HepG2 (cell line): ENCODE results near the gene MYPN.

Experiments used
- CTCF ChIP-seq: sonication (generic); formaldehyde crosslinking; IDR thresholded peaks from 2 replicates; pipeline ENCODE4 v1.5.0; 2020; ENCODE audit warnings: mild to moderate bottlenecking, missing genetic modification reagents, moderate library complexity
- EP300 ChIP-seq, 3 experiments: sonication (generic) in 1 of 3; formaldehyde crosslinking in 1 of 3; IDR thresholded peaks; 2 replicates each; pipeline versions ENCODE4 v1.5.1 to v1.6.1; 2011 to 2020; ENCODE audit warnings: low read depth in 2 of 3, low read length in 2 of 3, borderline replicate concordance in 1 of 3, improper control_type of control experiment in 1 of 3, mild to moderate bottlenecking in 1 of 3, missing genetic modification reagents in 1 of 3, moderate library complexity in 1 of 3
- EZH2 ChIP-seq: conservative IDR thresholded peaks from 2 replicates; pipeline ENCODE4 v1.6.1; 2012; ENCODE audit warnings: mild to moderate bottlenecking, low read depth, low read length, moderate library complexity
- ZNF3 ChIP-seq: IDR thresholded peaks from 2 replicates; pipeline ENCODE4 v1.7.0; 2017; ENCODE audit warnings: inconsistent platforms
- ZNF317 ChIP-seq: sonication (generic); formaldehyde crosslinking; IDR thresholded peaks from 2 replicates; pipeline ENCODE4 v1.5.0; 2020; ENCODE audit warnings: mild to moderate bottlenecking, missing genetic modification reagents
- ZNF644 ChIP-seq: IDR thresholded peaks from 2 replicates; pipeline ENCODE4 v1.6.1; 2016; ENCODE audit warnings: low read depth
- TF ChIP-seq, protein P1 (sequence below): fragments of 450-650 bp; IDR thresholded peaks from 2 replicates; pipeline ENCODE4 v1.6.1; 2017; ENCODE audit warnings: mild to moderate bottlenecking

GRCh38 chr10:68145705-68146104 is 36.4 kb downstream of the MYPN start:
- TF ChIP-seq, protein P1, sequence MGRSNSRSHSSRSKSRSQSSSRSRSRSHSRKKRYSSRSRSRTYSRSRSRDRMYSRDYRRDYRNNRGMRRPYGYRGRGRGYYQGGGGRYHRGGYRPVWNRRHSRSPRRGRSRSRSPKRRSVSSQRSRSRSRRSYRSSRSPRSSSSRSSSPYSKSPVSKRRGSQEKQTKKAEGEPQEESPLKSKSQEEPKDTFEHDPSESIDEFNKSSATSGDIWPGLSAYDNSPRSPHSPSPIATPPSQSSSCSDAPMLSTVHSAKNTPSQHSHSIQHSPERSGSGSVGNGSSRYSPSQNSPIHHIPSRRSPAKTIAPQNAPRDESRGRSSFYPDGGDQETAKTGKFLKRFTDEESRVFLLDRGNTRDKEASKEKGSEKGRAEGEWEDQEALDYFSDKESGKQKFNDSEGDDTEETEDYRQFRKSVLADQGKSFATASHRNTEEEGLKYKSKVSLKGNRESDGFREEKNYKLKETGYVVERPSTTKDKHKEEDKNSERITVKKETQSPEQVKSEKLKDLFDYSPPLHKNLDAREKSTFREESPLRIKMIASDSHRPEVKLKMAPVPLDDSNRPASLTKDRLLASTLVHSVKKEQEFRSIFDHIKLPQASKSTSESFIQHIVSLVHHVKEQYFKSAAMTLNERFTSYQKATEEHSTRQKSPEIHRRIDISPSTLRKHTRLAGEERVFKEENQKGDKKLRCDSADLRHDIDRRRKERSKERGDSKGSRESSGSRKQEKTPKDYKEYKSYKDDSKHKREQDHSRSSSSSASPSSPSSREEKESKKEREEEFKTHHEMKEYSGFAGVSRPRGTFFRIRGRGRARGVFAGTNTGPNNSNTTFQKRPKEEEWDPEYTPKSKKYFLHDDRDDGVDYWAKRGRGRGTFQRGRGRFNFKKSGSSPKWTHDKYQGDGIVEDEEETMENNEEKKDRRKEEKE = no peak
- TF ChIP-seq ZNF317 (CRISPR knock-in tag) (no peak), EP300 (IDR thresholded peaks at IDR 0.05; ENCODE audit: low read depth in 2 of 2, low read length in 2 of 2) (no peak), EP300 (CRISPR knock-in tag; IDR thresholded peaks at IDR 0.05; ENCODE audit: borderline replicate concordance) (no peak), ZNF644 (CRISPR knock-in tag) (no peak), CTCF (no peak), EZH2 (no peak), ZNF3 (CRISPR knock-in tag) (no peak)
